ENCODE results near the gene IGLL1.
A peak's percentile ranks its signal among the peaks of the same experiment; 100 is the strongest.
"Not testable (repeated sequence)": the region's sequence is repeated elsewhere in the genome, so short reads cannot be mapped to it uniquely, and the experiment has no call there.

Gene IGLL1

DNA sequence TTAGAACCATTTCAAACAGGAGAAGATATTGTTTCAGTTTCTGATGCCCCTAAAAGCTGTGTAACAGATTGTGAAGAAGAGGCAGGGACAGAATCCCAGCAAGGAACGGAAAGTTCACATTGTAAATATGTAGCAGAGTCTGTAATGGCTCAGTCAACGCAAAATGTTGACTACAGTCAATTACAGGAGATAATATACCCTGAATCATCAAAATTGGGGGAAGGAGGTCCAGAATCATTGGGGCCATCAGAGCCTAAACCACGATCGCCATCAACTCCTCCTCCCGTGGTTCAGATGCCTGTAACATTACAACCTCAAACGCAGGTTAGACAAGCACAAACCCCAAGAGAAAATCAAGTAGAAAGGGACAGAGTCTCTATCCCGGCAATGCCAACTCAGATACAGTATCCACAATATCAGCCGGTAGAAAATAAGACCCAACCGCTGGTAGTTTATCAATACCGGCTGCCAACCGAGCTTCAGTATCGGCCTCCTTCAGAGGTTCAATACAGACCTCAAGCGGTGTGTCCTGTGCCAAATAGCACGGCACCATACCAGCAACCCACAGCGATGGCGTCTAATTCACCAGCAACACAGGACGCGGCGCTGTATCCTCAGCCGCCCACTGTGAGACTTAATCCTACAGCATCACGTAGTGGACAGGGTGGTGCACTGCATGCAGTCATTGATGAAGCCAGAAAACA, 40.8 kb downstream of the IGLL1 start:
- FAIRE-seq = peak; percentile 93

DNA sequence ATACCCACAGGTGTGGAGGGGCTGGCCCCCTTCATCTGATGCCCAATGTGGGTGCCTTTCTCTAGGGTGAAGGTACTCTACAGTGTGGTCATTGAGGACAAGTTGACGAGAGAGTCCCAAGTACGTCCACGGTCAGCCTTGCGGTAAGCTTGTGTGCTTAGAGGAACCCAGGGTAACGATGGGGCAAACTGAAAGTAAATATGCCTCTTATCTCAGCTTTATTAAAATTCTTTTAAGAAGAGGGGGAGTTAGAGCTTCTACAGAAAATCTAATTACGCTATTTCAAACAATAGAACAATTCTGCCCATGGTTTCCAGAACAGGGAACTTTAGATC, 41.4 kb downstream of the IGLL1 start:
- FAIRE-seq = not testable (repeated sequence)

GRCh38 chr22:23537830-23538695, 42.0 kb downstream of the IGLL1 start:
- FAIRE-seq = peak; percentile 8

DNA sequence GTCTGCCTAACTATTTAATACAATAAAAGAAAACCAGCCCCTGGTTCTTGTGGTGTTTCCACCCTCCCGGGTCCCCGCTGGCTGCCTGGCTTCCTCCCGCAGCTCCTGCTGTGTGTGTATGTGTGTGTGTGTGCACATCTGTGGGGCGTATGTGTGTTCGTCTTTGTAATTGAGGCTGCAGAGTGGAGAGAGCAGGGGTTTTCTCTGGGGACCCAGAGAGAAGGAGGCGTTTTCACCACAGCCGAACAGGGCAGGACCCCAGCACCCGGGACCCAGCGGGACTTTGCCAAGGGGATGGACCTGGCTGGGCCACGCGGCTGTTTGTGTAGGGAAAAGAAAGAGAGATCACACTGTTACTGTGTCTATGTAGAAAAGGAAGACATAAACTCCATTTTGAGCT, 42.7 kb downstream of the IGLL1 start:
- FAIRE-seq = no peak

DNA sequence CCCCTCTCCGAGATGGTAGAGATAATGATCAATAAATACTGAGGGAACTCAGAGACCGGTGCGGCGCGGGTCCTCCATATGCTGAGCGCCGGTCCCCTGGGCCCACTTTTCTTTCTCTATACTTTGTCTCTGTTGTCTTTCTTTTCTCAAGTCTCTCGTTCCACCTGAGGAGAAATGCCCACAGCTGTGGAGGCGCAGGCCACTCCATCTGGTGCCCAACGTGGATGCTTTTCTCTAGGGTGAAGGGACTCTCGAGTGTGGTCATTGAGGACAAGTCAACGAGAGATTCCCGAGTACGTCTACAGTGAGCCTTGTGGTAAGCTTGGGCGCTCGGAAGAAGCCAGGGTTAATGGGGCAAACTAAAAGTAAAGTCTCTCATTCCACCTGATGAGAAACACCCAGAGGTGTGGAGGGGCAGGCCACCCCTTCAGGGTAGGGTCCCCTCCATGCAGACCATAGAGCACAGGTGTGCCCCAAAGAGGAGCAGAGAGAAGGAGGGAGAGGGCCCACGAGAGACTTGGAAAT, 43.2 kb downstream of the IGLL1 start:
- FAIRE-seq = no peak

DNA sequence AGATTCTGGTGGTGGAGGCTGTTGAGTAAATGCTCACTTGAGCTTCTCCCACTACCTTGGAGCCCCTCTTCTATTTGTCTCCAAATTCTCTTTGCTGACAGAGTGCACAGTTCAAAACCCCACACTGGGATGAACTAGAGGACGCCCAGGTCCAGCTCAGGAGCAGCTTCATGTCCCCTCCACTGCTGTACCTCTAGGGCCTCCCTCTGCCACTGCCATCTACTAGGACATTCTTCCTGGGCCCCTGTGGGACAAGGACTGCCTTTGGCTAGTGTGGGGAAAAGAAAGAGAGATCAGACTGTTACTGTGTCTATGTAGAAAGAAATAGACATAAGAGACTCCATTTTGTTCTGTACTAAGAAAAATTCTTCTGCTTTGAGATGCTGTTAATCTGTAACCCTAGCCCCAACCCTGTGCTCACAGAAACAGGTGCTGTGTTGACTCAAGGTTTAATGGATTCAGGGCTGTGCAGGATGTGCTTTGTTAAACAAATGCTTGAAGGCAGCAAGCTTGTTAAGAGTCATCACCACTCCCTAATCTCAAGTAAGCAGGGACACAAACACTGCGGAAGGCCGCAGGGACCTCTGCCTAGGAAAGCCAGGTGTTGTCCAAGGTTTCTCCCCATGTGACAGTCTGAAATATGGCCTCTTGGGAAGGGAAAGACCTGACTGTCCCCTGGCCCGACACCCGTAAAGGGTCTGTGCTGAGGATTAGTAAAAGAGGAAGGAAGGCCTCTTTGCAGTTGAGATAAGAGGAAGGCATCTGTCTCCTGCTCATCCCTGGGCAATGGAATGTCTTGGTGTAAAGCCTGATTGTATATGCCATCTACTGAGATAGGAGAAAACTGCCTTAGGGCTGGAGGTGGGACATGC, 44.1 kb downstream of the IGLL1 start:
- not testable (repeated sequence) for FAIRE-seq

DNA sequence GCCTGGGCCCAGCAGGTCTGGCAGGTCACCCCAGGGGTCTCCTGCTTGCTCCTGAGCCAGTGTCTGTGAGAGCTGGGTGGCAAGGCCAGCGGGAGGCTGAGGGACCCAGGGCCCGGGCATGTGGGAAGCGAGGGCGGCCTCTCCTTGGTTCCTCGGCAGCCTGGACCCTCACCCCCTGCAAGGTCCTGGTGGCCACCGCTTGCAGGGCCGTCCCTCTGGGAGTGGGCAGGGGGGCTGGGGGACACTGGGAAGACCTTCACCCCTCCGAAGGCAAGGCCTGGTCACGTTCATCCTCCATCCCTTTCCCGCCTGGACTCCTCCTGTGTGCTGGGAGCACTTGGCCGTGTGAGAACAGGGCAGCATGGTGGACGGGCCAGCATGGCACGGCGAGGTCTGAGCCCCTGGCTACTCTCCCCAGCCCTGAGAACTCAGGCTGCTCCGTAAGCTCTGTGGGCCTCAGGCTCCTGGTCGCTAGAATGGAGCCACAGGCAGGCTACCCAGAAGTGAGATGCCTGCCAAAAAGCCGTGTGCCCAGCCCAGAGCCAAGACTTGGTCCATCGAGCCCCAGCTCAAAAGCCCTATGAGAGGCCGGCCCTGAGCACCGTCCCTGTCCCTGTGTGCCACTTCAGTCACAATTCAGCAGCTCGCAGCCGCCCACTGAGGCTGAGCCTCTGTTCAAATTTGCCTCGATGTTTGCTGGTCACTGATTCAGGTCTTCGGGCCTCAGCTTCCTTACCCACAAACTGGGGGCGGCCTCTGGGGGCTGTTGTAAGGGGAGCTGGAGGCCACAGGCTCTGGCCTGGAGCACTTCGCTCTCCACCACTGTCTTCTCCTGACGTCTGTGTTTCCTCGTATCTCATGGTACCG, 45.0 kb downstream of the IGLL1 start:
- no peak for FAIRE-seq

GRCh38 chr22:23534201-23534850, 45.8 kb downstream of the IGLL1 start:
- FAIRE-seq = no peak

GRCh38 chr22:23533771-23534191, 46.3 kb downstream of the IGLL1 start:
- no peak for FAIRE-seq

DNA sequence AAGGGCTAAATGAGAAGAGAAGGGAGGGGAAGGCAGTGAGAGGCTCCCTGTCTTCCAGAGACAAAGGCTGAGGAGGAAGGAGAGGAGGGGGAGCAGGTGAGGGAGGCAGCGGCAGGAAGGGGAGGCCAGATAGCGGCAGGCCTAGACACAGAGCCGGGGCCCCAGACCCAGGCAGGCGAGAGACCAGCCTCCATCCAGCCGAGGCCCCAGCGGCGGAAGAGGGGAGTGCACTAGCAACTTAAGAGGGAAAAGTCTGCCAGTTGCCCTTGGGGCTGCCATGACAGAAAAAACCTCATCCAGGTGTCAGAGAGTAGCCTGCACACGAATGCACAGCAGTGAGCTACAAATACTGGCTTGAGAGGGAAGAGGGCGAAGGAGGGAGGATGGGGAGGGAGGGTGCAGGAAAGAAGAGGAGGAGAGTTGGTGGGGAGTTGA, 46.7 kb downstream of the IGLL1 start:
- FAIRE-seq = peak; percentile 15

DNA sequence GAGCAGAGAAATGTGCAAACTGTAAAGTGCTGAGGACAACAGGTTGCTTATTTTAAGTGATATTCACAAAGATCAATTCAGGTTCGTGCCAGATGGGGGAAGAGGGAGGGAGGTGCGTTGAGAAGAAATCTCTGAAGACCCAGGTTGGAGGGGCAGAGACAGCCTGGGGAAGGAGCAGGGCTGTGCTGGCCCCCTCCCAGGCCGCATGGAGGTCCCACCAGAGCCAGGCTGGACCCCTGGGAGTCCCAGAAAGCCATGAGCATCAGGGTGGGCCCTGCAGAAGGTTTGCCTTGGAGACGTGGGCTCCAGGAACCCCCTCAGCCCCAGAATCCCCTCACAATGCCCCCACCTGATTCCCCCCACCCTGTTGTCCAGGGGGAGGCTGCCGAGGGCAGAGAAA, 47.4 kb downstream of the IGLL1 start:
- no peak for FAIRE-seq

GRCh38 chr22:23531966-23532705, 48.0 kb downstream of the IGLL1 start:
- FAIRE-seq = no peak

DNA sequence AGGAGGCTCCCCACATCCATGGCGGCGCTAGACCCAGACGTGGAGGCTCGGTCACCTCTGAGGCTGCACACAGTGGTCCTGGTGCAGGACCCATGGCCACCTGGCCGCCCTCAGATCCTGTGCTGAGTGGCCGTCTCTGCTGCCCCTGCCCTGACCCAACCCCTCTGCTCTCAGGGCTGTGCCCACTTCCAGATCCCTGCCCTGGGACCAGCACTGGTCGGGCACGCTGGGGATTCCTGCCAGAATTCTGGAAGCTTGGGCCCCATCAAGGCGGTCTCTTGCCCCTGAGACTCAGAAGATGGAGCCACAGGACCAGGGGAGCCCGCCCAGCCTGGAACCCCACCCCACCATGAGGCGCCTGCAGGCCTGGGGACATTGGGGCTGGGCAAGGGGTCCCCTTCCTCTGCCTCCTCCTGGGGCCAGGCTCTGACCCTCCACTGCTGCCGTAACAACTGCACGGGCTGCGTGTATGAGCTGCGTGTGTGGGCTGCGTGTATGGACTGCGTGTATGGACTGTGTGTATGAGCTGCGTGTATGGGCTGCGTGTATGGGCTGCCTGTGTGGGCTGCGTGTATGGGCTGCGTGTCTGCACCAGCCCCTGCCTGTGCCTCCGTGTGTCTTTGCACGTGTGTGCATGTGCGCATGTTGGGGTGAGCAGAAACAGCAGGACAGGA, 48.7 kb downstream of the IGLL1 start:
- FAIRE-seq = no peak

DNA sequence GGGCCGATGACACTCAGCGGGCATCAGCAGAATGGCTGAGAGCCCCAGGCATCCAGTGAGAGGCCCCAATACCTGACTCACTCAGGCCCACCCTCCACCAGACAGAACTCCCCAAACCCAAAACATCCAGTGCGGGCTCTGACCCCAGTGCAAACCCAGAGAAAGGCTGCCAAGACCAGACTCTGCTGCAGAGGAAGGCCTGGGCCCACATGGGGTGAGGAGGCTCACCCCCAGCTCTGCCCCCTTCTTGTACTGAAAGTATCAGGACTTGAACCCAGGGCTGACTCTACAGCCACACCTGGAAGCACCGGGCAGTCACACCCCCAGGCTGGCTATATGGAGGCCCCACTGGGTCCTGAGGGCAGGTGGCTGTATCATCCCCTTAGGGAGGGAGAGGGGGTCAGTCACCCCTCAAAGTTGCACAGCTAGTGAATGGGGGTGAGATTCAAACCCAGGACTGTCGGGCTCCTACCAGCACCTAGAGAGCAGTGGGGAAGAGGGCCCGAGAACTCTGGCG, 49.3 kb downstream of the IGLL1 start:
- no peak for FAIRE-seq

GRCh38 chr22:23530106-23530505, 50.0 kb downstream of the IGLL1 start:
- no peak for FAIRE-seq

DNA sequence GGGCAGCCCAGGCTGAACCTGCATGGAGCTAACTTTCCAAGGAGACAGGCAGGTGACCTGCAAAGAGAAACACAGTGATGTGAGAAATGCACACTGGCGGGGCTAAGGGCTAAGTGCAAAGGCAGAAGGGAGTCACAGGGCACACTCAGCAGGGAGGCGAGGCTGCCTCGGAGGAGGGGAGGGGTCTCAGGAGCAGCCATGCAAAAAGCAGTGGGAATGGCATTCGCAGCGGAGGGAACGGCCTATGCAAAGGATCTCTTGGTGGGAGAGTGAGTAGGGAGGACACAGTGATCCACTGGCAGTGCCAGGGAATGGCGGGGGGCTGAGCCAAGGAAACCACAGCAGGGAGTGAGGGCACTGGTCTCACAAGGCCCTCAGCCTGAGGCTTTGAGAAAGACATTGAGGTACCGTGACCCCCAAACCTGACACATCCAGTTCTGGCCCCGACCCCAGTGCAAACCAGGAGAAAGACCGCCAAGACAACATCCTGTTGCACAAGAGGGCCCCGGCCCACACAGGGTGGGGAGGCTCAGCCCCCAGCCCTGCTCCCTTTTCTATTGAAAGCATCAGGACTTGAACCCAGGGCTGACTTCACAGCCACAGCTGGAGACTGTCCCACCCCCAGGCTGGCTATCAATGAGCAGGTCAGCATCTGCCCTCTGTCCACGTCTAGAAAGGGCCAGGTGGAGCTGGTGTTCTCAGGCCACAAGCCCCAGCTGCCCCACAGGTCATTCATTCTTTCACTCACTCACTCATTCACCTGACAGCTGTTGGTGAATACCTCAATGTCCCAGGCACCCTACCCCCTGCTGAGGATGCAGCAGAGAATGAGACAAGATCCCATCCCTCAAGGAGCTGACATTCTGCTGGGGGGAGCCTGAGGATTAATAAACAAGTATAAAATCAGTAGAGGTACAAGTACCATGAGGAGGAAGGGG, 50.7 kb downstream of the IGLL1 start:
- no peak for FAIRE-seq

DNA sequence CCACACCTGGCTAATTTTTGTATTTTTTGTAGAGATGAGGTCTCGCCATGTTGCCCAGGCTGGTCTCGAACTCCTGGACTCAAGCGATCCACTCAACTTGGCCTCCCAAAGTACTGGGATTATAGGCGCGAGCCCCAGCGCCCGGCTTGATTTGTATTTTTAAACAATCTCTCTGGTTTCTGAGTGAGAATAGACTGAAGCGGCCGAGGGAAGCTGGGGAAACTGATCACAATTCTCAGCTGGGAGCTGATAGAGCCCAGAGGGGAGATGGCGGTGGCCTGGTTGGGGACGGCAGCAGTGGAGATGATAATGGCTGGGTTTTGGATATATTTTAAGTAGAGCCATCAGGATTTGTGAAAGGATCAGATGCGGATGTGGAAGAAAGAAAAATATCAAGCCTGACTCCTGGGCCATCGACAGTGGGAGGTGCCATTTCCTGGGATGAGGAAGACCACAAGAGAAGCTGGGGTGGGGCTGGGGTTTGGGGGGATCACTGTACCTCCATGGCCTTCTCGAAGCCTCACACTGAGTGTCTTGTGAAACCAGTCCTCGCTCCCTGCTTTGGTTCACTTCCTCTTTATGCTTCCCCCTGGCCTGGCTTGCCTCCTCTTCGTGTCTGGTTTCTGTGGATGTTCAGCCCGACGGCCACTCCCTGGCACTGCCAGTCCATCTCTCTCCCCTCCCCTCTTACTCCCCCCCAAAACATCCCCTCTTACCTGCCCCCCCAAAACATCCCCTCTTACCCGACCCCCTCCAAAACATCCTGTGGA, 51.9 kb downstream of the IGLL1 start:
- FAIRE-seq = no peak

All from G401.6 (cell line).